ENCODE measurements around the gene SLC35F2.

Gene SLC35F2

DNA sequence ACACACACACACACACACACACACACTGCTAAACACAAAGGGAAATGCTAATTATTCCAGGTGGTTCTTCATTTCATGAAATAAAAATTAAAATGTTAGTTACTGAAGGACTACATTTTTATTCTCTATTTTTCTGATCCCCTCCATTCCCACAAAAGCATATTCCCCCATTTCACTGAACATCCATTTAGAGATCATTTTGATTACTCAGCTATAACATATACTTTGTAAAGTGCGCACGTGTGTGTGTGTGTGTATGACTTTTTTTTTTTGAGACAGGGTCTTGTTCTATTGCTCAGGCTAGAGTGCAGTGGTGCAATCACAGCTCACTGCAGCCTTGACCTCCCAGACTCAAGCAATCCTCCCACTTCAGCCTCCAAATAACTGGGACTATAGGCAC, 42.6 kb downstream of the SLC35F2 start:
- Histone ChIP-seq H3K9ac (ENCODE audit: low read length) (no peak overlapping the region), H2BK15ac (ENCODE audit: low read depth, poor library complexity, severe bottlenecking) (no peak overlapping the region), H3K36me3 (ENCODE audit: control insufficient read depth in 1 of 2, insufficient read depth in 2 of 2, low read depth in 1 of 2, low read length in 2 of 2) (peaks cover 0 to 5% of the 10 kb centered on the region in 2 experiments), H2AK5ac (ENCODE audit: low read length, severe bottlenecking) (no peak overlapping the region), H2BK120ac (ENCODE audit: low read depth, low read length) (no peak overlapping the region), H3K27ac (ENCODE audit: low read length, poor library complexity, severe bottlenecking) (no peak overlapping the region), H2BK5ac (ENCODE audit: low read depth, low read length, poor library complexity, severe bottlenecking) (no peak overlapping the region), H3K4me2 (ENCODE audit: low read length, poor library complexity, severe bottlenecking) (no peak overlapping the region), H4K91ac (ENCODE audit: low read length) (no peak overlapping the region), H3K14ac (ENCODE audit: low read length in 2 of 2) (no peak overlapping the region), H3K27me3 (ENCODE audit: control insufficient read depth in 1 of 2, insufficient read depth in 1 of 2, low read length in 2 of 2) (no peaks in the 10 kb centered on the region), H3K9me3 (ENCODE audit: control insufficient read depth, low read length) (no peaks in the 10 kb centered on the region), H3K79me1 (replicated peaks; ENCODE audit: low read length, poor library complexity, severe bottlenecking) (peaks cover 25% of the 10 kb centered on the region), H3K4me3 (ENCODE audit: insufficient read depth in 1 of 2, low read depth in 1 of 2, low read length in 2 of 2) (no peak overlapping the region), H3K4me1 (ENCODE audit: control insufficient read depth, insufficient read depth, low read depth, low read length) (peaks cover 1% of the 10 kb centered on the region), H3K18ac (ENCODE audit: low read depth in 1 of 2, low read length in 2 of 2) (no peak overlapping the region), H4K8ac (ENCODE audit: low read length) (no peak overlapping the region), H3K23ac (ENCODE audit: low read length in 2 of 2) (no peak overlapping the region), H2AFZ (ENCODE audit: low read depth, low read length) (no peak overlapping the region), H2BK12ac (ENCODE audit: low read length in 2 of 2) (no peak overlapping the region), H3K4ac (ENCODE audit: low read depth in 1 of 2, low read length in 2 of 2) (no peak overlapping the region)
- no CpG with 5 or more reads among the region's 2 CpGs for WGBS
- no peak for DNase-seq

DNA sequence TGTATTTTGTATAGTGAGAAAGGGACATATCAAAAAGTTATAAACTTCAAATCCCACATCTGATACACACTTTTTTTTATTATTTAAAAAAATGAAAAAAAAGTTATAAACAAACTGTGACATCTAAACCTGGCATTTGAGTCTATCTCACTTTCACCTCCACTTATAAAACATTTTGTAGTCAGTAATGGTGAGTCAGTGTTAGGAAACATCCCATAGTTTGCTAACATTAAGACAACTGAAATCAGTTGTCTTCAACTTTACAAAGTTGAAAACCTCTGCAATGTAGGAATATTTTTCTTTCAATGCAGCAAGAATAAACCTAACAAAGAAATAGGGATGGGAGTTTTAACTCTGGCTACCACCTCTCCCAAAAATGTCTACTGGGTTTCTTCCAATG, 47.7 kb downstream of the SLC35F2 start:
- Histone ChIP-seq H2BK5ac (ENCODE audit: low read depth, low read length, poor library complexity, severe bottlenecking) (no peak overlapping the region), H3K4me2 (ENCODE audit: low read length, poor library complexity, severe bottlenecking) (no peak overlapping the region), H3K4me1 (ENCODE audit: control insufficient read depth, insufficient read depth, low read depth, low read length) (no peaks in the 10 kb centered on the region), H3K9me3 (ENCODE audit: control insufficient read depth, low read length) (no peaks in the 10 kb centered on the region), H3K18ac (ENCODE audit: low read depth in 1 of 2, low read length in 2 of 2) (no peak overlapping the region), H3K9ac (ENCODE audit: low read length) (no peak overlapping the region), H3K27me3 (ENCODE audit: control insufficient read depth in 1 of 2, insufficient read depth in 1 of 2, low read length in 2 of 2) (no peaks in the 10 kb centered on the region), H3K4me3 (ENCODE audit: insufficient read depth in 1 of 2, low read depth in 1 of 2, low read length in 2 of 2) (no peak overlapping the region), H3K23ac (ENCODE audit: low read length in 2 of 2) (no peak overlapping the region), H3K14ac (ENCODE audit: low read length in 2 of 2) (no peak overlapping the region), H2AFZ (ENCODE audit: low read depth, low read length) (no peak overlapping the region), H2BK15ac (ENCODE audit: low read depth, poor library complexity, severe bottlenecking) (no peak overlapping the region), H4K8ac (ENCODE audit: low read length) (no peak overlapping the region), H4K91ac (ENCODE audit: low read length) (no peak overlapping the region), H3K79me1 (replicated peaks; ENCODE audit: low read length, poor library complexity, severe bottlenecking) (peaks cover 22% of the 10 kb centered on the region), H3K4ac (ENCODE audit: low read depth in 1 of 2, low read length in 2 of 2) (no peak overlapping the region), H3K36me3 (ENCODE audit: control insufficient read depth in 1 of 2, insufficient read depth in 2 of 2, low read depth in 1 of 2, low read length in 2 of 2) (peaks cover 7 to 32% of the 10 kb centered on the region in 2 experiments), H3K27ac (ENCODE audit: low read length, poor library complexity, severe bottlenecking) (no peak overlapping the region), H2BK120ac (ENCODE audit: low read depth, low read length) (no peak overlapping the region), H2AK5ac (ENCODE audit: low read length, severe bottlenecking) (no peak overlapping the region), H2BK12ac (ENCODE audit: low read length in 2 of 2) (no peak overlapping the region)
- DNase-seq: no peak

DNA sequence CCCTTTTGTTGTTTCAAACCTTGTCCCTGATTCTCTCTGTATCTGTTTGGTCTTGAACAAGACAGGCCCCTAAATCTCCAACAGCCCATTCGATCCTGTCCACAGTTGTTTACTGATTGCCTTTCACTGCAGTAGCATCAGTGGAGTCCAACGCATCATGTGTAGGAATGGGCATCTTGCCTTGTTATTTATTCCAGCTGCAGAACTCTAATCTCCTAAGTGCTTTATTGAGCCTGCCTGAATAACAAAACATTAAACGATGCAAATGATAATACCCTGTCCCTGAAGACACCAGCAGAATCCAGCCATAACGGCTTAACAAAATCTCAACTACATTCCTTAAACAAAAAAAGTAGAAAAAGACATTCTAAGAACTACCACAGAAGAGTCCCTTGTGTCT, 50.1 kb downstream of the SLC35F2 start:
- Histone ChIP-seq H2BK15ac (ENCODE audit: low read depth, poor library complexity, severe bottlenecking) (no peak overlapping the region), H2BK5ac (ENCODE audit: low read depth, low read length, poor library complexity, severe bottlenecking) (no peak overlapping the region), H4K91ac (ENCODE audit: low read length) (no peak overlapping the region), H3K79me1 (replicated peaks; ENCODE audit: low read length, poor library complexity, severe bottlenecking) (peaks cover 16% of the 10 kb centered on the region), H2AFZ (ENCODE audit: low read depth, low read length) (no peak overlapping the region), H4K8ac (ENCODE audit: low read length) (no peak overlapping the region), H2AK5ac (ENCODE audit: low read length, severe bottlenecking) (no peak overlapping the region), H3K4me3 (ENCODE audit: insufficient read depth in 1 of 2, low read depth in 1 of 2, low read length in 2 of 2) (no peak overlapping the region), H3K4ac (ENCODE audit: low read depth in 1 of 2, low read length in 2 of 2) (no peak overlapping the region), H3K27ac (ENCODE audit: low read length, poor library complexity, severe bottlenecking) (no peak overlapping the region), H3K36me3 (ENCODE audit: control insufficient read depth in 1 of 2, insufficient read depth in 2 of 2, low read depth in 1 of 2, low read length in 2 of 2) (peaks cover 7 to 48% of the 10 kb centered on the region in 2 experiments), H2BK120ac (ENCODE audit: low read depth, low read length) (no peak overlapping the region), H3K27me3 (ENCODE audit: control insufficient read depth in 1 of 2, insufficient read depth in 1 of 2, low read length in 2 of 2) (no peaks in the 10 kb centered on the region), H3K18ac (ENCODE audit: low read depth in 1 of 2, low read length in 2 of 2) (no peak overlapping the region), H3K14ac (ENCODE audit: low read length in 2 of 2) (no peak overlapping the region), H2BK12ac (ENCODE audit: low read length in 2 of 2) (no peak overlapping the region), H3K9ac (ENCODE audit: low read length) (no peak overlapping the region), H3K4me2 (ENCODE audit: low read length, poor library complexity, severe bottlenecking) (no peak overlapping the region), H3K9me3 (ENCODE audit: control insufficient read depth, low read length) (no peaks in the 10 kb centered on the region), H3K4me1 (ENCODE audit: control insufficient read depth, insufficient read depth, low read depth, low read length) (no peaks in the 10 kb centered on the region), H3K23ac (ENCODE audit: low read length in 2 of 2) (no peak overlapping the region)
- WGBS: 50% methylated on average over 4 of the region's 4 CpGs
- no peak for DNase-seq

DNA sequence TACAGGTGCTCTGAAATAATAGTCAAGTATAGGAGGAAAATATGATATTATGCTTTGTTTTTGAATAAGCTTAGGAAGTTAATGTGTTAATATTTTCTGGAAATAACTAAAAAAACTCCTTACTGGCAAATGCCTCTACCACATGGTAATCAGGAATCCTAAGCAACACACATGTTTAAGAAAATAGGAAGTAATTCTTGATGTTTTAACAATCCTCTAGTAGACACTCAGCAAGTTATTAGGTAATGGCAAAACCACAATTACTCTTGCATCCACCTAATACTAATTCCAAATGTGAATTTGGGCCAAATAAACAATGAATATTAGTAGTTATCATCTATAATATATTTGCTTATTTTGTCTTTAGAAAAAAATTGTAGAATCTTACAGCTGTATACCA, 53.6 kb downstream of the SLC35F2 start:
- H4K8ac ChIP-seq (ENCODE audit: low read length): no peak overlapping the region
- no peaks in the 10 kb centered on the region for H3K9me3 ChIP-seq (ENCODE audit: control insufficient read depth, low read length)
- no peaks in the 10 kb centered on the region for H3K27me3 ChIP-seq (ENCODE audit: control insufficient read depth in 1 of 2, insufficient read depth in 1 of 2, low read length in 2 of 2)
- H3K36me3 ChIP-seq (ENCODE audit: control insufficient read depth in 1 of 2, insufficient read depth in 2 of 2, low read depth in 1 of 2, low read length in 2 of 2): peaks cover 7 to 63% of the 10 kb centered on the region in 2 experiments
- H2BK12ac ChIP-seq (ENCODE audit: low read length in 2 of 2): no peak overlapping the region
- H3K79me1 ChIP-seq (replicated peaks; ENCODE audit: low read length, poor library complexity, severe bottlenecking): peaks cover 12% of the 10 kb centered on the region
- no peaks in the 10 kb centered on the region for H3K4me1 ChIP-seq (ENCODE audit: control insufficient read depth, insufficient read depth, low read depth, low read length)
- no peak overlapping the region for H3K4ac ChIP-seq (ENCODE audit: low read depth in 1 of 2, low read length in 2 of 2)
- no peak overlapping the region for H3K14ac ChIP-seq (ENCODE audit: low read length in 2 of 2)
- no peak overlapping the region for H2BK15ac ChIP-seq (ENCODE audit: low read depth, poor library complexity, severe bottlenecking)
- H2AFZ ChIP-seq (ENCODE audit: low read depth, low read length): no peak overlapping the region
- no peak overlapping the region for H3K4me3 ChIP-seq (ENCODE audit: insufficient read depth in 1 of 2, low read depth in 1 of 2, low read length in 2 of 2)
- no peak overlapping the region for H2BK120ac ChIP-seq (ENCODE audit: low read depth, low read length)
- H2BK5ac ChIP-seq (ENCODE audit: low read depth, low read length, poor library complexity, severe bottlenecking): no peak overlapping the region
- no peak for DNase-seq
- H2AK5ac ChIP-seq (ENCODE audit: low read length, severe bottlenecking): no peak overlapping the region
- no peak overlapping the region for H3K18ac ChIP-seq (ENCODE audit: low read depth in 1 of 2, low read length in 2 of 2)
- H3K4me2 ChIP-seq (ENCODE audit: low read length, poor library complexity, severe bottlenecking): no peak overlapping the region
- H3K23ac ChIP-seq (ENCODE audit: low read length in 2 of 2): no peak overlapping the region
- H3K9ac ChIP-seq (ENCODE audit: low read length): no peak overlapping the region
- H3K27ac ChIP-seq (ENCODE audit: low read length, poor library complexity, severe bottlenecking): no peak overlapping the region
- H4K91ac ChIP-seq (ENCODE audit: low read length): no peak overlapping the region
